Neural cell (in vitro differentiated cells): ENCODE data around the gene MAD1L1.

Experiments
- CTCF ChIP-seq: fragments of 450-650 bp; IDR thresholded peaks from 2 replicates; pipeline ENCODE4 v1.5.1; 2014; ENCODE audit warnings: antibody characterized with exemption, mild to moderate bottlenecking, moderate library complexity; ENCODE audit not compliant: poor library complexity, severe bottlenecking
- TF ChIP-seq, protein P1 (sequence below): IDR thresholded peaks from 2 replicates; pipeline ENCODE4 v1.6.1; 2012; ENCODE audit warnings: borderline replicate concordance

DNA sequence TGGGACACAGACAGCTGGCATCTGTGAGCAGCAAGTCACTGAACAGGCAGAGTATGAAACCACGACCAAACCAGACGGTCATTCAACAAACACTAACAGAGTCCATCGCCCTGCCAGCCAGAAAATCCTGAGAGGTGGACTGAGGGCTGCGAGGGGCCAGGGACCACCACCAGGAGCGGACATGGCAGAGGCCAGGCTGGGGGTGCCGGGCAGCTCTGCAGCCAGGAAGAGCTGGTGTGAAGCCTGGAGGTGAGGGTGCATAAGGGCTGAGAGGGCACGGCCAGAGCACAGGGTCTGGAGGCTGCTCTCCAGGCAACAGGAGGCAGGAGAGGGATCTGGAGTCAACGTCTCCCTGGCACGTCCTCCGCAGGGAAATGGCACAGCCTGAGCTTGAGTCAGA, 15.5 kb downstream of the MAD1L1 start:
- TF ChIP-seq CTCF: no peak
- TF ChIP-seq, protein P1, sequence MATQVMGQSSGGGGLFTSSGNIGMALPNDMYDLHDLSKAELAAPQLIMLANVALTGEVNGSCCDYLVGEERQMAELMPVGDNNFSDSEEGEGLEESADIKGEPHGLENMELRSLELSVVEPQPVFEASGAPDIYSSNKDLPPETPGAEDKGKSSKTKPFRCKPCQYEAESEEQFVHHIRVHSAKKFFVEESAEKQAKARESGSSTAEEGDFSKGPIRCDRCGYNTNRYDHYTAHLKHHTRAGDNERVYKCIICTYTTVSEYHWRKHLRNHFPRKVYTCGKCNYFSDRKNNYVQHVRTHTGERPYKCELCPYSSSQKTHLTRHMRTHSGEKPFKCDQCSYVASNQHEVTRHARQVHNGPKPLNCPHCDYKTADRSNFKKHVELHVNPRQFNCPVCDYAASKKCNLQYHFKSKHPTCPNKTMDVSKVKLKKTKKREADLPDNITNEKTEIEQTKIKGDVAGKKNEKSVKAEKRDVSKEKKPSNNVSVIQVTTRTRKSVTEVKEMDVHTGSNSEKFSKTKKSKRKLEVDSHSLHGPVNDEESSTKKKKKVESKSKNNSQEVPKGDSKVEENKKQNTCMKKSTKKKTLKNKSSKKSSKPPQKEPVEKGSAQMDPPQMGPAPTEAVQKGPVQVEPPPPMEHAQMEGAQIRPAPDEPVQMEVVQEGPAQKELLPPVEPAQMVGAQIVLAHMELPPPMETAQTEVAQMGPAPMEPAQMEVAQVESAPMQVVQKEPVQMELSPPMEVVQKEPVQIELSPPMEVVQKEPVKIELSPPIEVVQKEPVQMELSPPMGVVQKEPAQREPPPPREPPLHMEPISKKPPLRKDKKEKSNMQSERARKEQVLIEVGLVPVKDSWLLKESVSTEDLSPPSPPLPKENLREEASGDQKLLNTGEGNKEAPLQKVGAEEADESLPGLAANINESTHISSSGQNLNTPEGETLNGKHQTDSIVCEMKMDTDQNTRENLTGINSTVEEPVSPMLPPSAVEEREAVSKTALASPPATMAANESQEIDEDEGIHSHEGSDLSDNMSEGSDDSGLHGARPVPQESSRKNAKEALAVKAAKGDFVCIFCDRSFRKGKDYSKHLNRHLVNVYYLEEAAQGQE: no peak
